Measurements from ENCODE around the gene CHN2.

Gene CHN2

DNA sequence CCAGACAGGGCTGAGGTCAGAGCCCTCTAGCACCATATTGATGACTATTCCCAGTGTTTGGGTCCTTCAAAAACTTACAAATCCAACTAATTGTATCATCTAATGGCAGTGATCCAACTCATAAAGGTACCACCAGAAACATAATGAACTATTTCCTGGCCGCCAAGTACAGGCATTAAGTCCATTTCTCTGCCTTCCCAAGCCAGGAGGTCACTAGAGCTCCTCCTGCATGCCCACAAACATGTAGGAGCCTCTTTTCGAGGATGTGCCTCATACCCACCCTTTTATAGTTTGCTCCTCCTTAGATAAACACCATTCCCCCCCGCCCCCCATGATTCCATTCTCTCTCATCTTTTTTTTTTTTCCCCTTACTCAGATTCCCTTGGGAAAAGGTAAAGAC is 91.3 kb downstream of the CHN2 start:
- Histone ChIP-seq H3K36me3 (ENCODE audit: insufficient read depth) (no peaks in the 10 kb centered on the region), H3K27ac (no peak overlapping the region), H4K20me1 (ENCODE audit: insufficient read depth) (no peaks in the 10 kb centered on the region), H3K79me2 (ENCODE audit: insufficient read depth, low read depth) (no peaks in the 10 kb centered on the region), H2AFZ (ENCODE audit: low read depth) (no peak overlapping the region), H3K4me3 (IDR thresholded peaks at IDR 0.05; ENCODE audit: insufficient read depth, low read depth, low read length) (no peak overlapping the region), H3K9ac (no peak overlapping the region), H3K27me3 (ENCODE audit: insufficient read depth, low read depth) (no peaks in the 10 kb centered on the region; the same call in 1 of the 2 replicates), H3K4me1 (ENCODE audit: low read depth, poor library complexity, severe bottlenecking) (peaks cover 49% of the 10 kb centered on the region), H3K4me2 (peak overlapping the region; percentile 90)
- TF ChIP-seq, protein P1, sequence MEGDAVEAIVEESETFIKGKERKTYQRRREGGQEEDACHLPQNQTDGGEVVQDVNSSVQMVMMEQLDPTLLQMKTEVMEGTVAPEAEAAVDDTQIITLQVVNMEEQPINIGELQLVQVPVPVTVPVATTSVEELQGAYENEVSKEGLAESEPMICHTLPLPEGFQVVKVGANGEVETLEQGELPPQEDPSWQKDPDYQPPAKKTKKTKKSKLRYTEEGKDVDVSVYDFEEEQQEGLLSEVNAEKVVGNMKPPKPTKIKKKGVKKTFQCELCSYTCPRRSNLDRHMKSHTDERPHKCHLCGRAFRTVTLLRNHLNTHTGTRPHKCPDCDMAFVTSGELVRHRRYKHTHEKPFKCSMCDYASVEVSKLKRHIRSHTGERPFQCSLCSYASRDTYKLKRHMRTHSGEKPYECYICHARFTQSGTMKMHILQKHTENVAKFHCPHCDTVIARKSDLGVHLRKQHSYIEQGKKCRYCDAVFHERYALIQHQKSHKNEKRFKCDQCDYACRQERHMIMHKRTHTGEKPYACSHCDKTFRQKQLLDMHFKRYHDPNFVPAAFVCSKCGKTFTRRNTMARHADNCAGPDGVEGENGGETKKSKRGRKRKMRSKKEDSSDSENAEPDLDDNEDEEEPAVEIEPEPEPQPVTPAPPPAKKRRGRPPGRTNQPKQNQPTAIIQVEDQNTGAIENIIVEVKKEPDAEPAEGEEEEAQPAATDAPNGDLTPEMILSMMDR (conservative IDR thresholded peaks at IDR 0.05; ENCODE audit: low read depth, low read length): no peak

DNA sequence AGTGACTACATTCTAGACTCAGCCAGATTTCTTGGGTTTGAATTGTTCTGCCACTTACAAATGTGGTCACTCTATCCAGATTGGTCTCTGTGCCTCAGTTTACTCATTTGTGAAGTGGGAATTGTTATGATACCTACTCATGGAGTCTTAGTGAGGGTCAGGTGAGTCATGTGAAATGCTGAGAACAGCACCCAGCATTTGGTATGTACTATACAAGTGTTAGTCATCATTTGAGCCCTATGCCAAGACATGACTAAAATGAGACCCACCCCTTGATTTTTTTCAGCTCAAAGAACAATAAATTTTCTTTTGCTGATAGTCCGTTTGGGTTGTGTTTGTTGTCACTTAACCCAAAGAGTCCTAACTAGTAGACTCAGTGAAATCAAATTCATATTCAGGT is 92.8 kb downstream of the CHN2 start:
- peaks cover 47% of the 10 kb centered on the region for H3K4me1 ChIP-seq (ENCODE audit: low read depth, poor library complexity, severe bottlenecking)
- no peaks in the 10 kb centered on the region for H3K36me3 ChIP-seq (ENCODE audit: insufficient read depth)
- no peaks in the 10 kb centered on the region for H4K20me1 ChIP-seq (ENCODE audit: insufficient read depth)
- no peaks in the 10 kb centered on the region; the same call in 1 of the 2 replicates for H3K27me3 ChIP-seq (ENCODE audit: insufficient read depth, low read depth)
- H3K9ac ChIP-seq: no peak overlapping the region
- no peak overlapping the region for H2AFZ ChIP-seq (ENCODE audit: low read depth)
- H3K4me3 ChIP-seq (IDR thresholded peaks at IDR 0.05; ENCODE audit: insufficient read depth, low read depth, low read length): no peak overlapping the region
- no peaks in the 10 kb centered on the region for H3K79me2 ChIP-seq (ENCODE audit: insufficient read depth, low read depth)
- H3K4me2 ChIP-seq: no peak overlapping the region
- no peak overlapping the region for H3K27ac ChIP-seq
- TF ChIP-seq, protein P1 (conservative IDR thresholded peaks at IDR 0.05; ENCODE audit: low read depth, low read length): no peak

DNA sequence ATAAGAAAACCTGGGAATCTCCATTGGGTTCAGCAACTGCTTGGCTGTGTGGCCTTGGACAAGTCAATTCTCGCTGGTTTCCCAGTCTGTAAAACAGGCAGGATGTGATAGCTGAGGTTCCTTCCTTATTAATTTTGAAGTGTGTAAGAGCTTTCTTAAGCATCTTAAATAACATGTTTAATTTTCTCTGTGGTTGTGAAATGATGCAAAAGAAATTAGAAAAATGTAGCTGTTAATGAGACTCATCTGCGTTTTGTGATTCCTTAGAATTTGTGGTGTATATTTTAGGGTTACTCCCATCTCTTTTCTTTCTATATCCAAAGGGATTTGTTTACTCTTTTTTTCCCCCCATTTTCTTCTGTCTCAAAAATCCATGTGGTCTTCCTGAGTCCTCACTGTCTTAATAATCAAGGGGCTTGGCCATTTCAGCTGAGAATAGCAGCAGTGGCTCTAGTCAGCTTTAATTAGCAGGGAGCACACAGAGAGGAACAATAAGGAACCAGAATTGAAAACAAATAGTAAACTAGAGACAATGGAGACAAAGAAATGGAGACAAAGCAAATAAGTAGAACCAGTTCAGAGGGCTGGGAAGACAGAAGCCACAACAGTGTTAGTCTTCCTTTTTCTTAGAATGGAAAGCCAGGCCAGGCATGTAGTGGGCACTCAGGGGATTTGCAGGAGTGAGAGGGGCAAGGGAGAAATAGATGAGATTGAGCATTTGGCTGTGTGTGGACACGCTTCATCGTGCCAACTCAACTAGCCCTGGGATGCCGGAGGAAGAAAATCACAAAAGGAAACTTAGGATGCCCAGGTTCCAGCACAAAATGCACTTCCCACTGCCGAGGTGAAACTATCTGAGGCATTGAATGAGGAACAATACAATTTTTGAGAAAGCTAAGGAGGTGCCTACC is 93.9 kb downstream of the CHN2 start:
- Histone ChIP-seq H4K20me1 (ENCODE audit: insufficient read depth) (no peaks in the 10 kb centered on the region), H3K27ac (no peak overlapping the region), H2AFZ (ENCODE audit: low read depth) (no peak overlapping the region), H3K79me2 (ENCODE audit: insufficient read depth, low read depth) (no peaks in the 10 kb centered on the region), H3K4me3 (IDR thresholded peaks at IDR 0.05; ENCODE audit: insufficient read depth, low read depth, low read length) (no peak overlapping the region), H3K27me3 (ENCODE audit: insufficient read depth, low read depth) (no peaks in the 10 kb centered on the region; the same call in 1 of the 2 replicates), H3K36me3 (ENCODE audit: insufficient read depth) (no peaks in the 10 kb centered on the region), H3K4me2 (no peak overlapping the region), H3K9ac (no peak overlapping the region), H3K4me1 (ENCODE audit: low read depth, poor library complexity, severe bottlenecking) (peaks cover 37% of the 10 kb centered on the region)
- TF ChIP-seq, protein P1 (conservative IDR thresholded peaks at IDR 0.05; ENCODE audit: low read depth, low read length): no peak

DNA sequence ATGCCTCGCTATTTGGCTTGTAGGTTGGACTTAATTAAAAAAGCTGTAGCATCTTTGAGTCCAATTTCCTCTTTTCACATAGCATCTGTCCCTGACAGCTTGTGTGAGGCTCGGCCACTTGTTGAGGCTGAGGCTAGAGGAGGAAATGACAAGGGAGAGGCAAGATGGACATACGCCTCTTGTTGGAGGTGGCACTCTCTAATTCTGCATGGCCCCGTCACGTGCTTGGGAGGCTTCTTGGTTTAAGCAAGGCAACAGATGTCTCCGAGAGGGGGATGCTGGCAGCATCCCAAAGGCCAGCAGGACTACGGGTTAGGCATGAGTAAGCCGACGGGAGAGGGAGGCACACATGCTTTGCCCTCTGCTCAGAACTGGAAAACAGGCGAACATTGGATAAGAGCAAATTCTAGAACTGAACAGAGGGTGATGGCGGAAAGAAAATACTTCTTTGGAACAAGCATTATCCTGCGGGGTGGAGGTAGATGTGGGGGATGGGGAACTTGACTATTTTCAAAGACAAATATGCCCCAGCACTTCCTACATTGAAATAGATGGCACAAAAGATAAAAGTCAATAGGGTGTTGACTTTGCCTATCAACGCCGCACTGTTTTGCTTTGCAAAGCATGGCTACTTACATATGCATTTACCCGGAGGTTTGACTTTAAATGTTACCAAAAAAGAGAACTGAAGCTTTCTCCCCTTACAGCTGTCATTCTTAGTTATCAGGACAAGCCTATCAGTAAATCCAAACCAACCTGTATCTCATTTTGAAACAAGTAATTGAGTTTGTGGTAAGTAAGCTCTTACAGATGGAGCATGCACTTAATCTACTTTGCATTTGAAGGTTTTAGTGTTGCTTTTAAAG is 94.8 kb downstream of the CHN2 start:
- no peak overlapping the region for H3K4me2 ChIP-seq
- H2AFZ ChIP-seq (ENCODE audit: low read depth): no peak overlapping the region
- no peaks in the 10 kb centered on the region for H3K36me3 ChIP-seq (ENCODE audit: insufficient read depth)
- no peaks in the 10 kb centered on the region for H3K79me2 ChIP-seq (ENCODE audit: insufficient read depth, low read depth)
- TF ChIP-seq, protein P1 (conservative IDR thresholded peaks at IDR 0.05; ENCODE audit: low read depth, low read length): no peak
- no peak overlapping the region for H3K9ac ChIP-seq
- no peaks in the 10 kb centered on the region; the same call in 1 of the 2 replicates for H3K27me3 ChIP-seq (ENCODE audit: insufficient read depth, low read depth)
- H3K27ac ChIP-seq: no peak overlapping the region
- H4K20me1 ChIP-seq (ENCODE audit: insufficient read depth): no peaks in the 10 kb centered on the region
- H3K4me3 ChIP-seq (IDR thresholded peaks at IDR 0.05; ENCODE audit: insufficient read depth, low read depth, low read length): no peak overlapping the region
- H3K4me1 ChIP-seq (ENCODE audit: low read depth, poor library complexity, severe bottlenecking): peaks cover 32% of the 10 kb centered on the region

All from KMS-11 (cell line).